Astrocyte of the cerebellum (primary cell): ENCODE data around the gene MST1.

ENCODE experiments used
- DNase-seq: peaks from one replicate; pipeline ENCODE4 v3.0.0-alpha.2; 2011; ENCODE audit warnings: low read depth
- H3K4me3 ChIP-seq: 2 replicates; pipeline ENCODE4 v1.5.1; 2011; ENCODE audit warnings: mild to moderate bottlenecking, low read depth, low read length, moderate library complexity
- CTCF ChIP-seq: IDR thresholded peaks from 2 replicates; pipeline ENCODE4 v1.5.1; 2012; ENCODE audit warnings: low read length, low read depth, moderate library complexity, mild to moderate bottlenecking; ENCODE audit errors: missing control alignments
- in situ Hi-C: cut with HindIII; loops from 2 replicates; pipeline ENCODE4 v1.10.0; 2017; ENCODE audit warnings: low sequenced_read_pairs

The MST1 gene

DNA sequence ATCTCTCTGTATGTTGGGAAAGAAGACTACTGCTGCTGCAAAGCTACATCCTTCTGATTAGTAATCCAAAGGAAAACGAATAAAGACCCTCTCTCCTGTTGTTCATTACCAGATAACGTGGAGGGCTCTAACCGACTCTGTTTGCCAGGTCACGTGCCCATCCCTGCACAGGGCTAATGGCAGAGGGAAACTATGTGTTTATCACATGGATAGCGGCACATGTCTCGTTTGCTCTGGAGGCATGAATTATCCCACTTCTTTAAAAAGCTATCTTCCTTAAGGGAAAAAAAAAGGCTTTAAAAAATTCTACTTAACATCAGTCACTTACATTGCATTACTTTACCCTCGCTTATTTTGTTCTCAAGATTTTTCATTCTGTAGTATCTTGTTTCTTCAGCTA is 48.0 kb downstream of the MST1 start:
- TF ChIP-seq CTCF, result no peak
- no peak overlapping the region for H3K4me3 ChIP-seq
- no peak for DNase-seq
- in situ Hi-C loops, result no loop called here

- no peak overlapping the region for H3K4me3 ChIP-seq
- in situ Hi-C loops, result no loop called here
- no peak for TF ChIP-seq CTCF
- DNase-seq, result no peak
Measured at GRCh38 chr3:49639551-49639950, 49.7 kb downstream of the MST1 start.

GRCh38 chr3:49638445-49638844 is 50.8 kb downstream of the MST1 start:
- DNase-seq, result no peak
- no peak for TF ChIP-seq CTCF
- in situ Hi-C loops, result no loop called here
- no peak overlapping the region for H3K4me3 ChIP-seq

- in situ Hi-C loops, result no loop called here
- no peak for TF ChIP-seq CTCF
- no peak for DNase-seq
- no peak overlapping the region for H3K4me3 ChIP-seq
Measured at GRCh38 chr3:49636883-49637609, 52.2 kb downstream of the MST1 start.

DNA sequence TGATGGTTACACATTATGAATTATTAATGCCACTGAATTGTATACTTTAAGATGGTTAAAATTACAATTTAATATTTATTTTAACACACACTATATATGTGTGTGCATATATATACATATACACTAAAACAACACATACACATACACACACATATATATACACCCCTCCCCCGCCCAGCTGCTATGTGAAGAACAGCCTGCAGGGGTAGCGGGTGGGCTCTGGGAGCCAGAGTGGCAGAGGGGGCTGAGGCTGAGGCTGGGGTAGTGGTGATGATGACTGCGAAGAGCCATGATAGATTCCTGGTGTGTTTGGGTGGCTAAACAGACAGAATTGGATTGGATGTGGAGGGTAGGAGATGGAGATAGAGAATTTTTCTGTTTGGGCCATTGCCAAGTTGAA is 54.5 kb downstream of the MST1 start:
- H3K4me3 ChIP-seq, result no peak overlapping the region
- TF ChIP-seq CTCF, result no peak
- no peak for DNase-seq
- in situ Hi-C loops, result no loop called here
